K562 (cell line): Measurements from ENCODE around the gene CHTF8. TPM values are rescaled to one million over a fixed set of nuclear protein-coding genes. Genes with fewer than 3 reads are reported as not detected.

Experiments used
- ATAC-seq: fragments of 200-7000 bp; cut with Tn5 transposase; 3 replicates; pipeline ENCODE4 v1.9.1; 2020; ENCODE audit warnings: moderate library complexity
- BruUV-seq: library from RNA; stranded (reverse); fragments of 400-500 nt; replicated peaks from 2 replicates; lab custom pipeline; 2021; lab: Mats Ljungman, UMichigan
- CTCF ChIA-PET: fragments of 300-600 bp; formaldehyde crosslinking; extraction: SDS; loops from one replicate; lab custom pipeline; 2021; ENCODE audit warnings: low intra/inter-chr PET ratio; lab: Yijun Ruan, JAX
- POLR2A ChIA-PET: fragments of 300-600, 350-650 bp; sonication (Branson Sonifier 250); formaldehyde crosslinking; extraction: SDS; loops from one replicate; lab custom pipeline; 2021; ENCODE audit warnings: antibody characterized with exemption, inconsistent platforms; lab: Yijun Ruan, JAX
- DNase-seq, 4 experiments: peaks; one replicate each; pipeline versions ENCODE4 v3.0.0 to v3.0.0-alpha.2; 2011 to 2018; ENCODE audit warnings: low spot score in 3 of 4, mixed read lengths in 3 of 4; ENCODE audit errors: extremely low read depth in 1 of 4
- FAIRE-seq: peaks from 2 replicates; lab custom pipeline; 2011; peaks lifted over from hg19 to GRCh38; lab: Jason Lieb, UNC
- H2AFZ ChIP-seq: 2 replicates; pipeline ENCODE4 v1.6.0; 2011; ENCODE audit warnings: low read depth, low read length, control low read depth, inconsistent platforms
- H3K27ac ChIP-seq: fragments of 200-600 bp; 3 replicates; pipeline ENCODE4 v1.8.0; 2011; ENCODE audit warnings: low read depth, mild to moderate bottlenecking, control low read depth, inconsistent platforms, low read length, moderate library complexity, mixed read lengths; ENCODE audit errors: extremely low read depth
- H3K27me3 ChIP-seq, 2 experiments: fragments of 300-600 bp in 1 of 2; 2 replicates in 1 of 2; 3 replicates in 1 of 2; pipeline versions ENCODE4 v1.6.0 to v1.8.0; 2011; ENCODE audit warnings: inconsistent platforms in 2 of 2, low read length in 2 of 2, mild to moderate bottlenecking in 1 of 2, mixed read lengths in 1 of 2, moderate library complexity in 1 of 2; ENCODE audit not compliant: control insufficient read depth in 2 of 2, insufficient read depth in 2 of 2
- H3K36me3 ChIP-seq: fragments of 300-600 bp; 3 replicates; pipeline ENCODE4 v1.8.0; 2011; ENCODE audit warnings: mild to moderate bottlenecking, low read length, inconsistent platforms; ENCODE audit not compliant: control insufficient read depth, insufficient read depth
- H3K4me1 ChIP-seq, 2 experiments: fragments of 200-600 bp in 1 of 2; replicated peaks in 1 of 2; 2 replicates in 1 of 2; 3 replicates in 1 of 2; pipeline versions ENCODE4 v1.5.1 to v1.8.0; 2011; ENCODE audit warnings: inconsistent platforms in 2 of 2, low read length in 2 of 2, mild to moderate bottlenecking in 1 of 2, mixed read lengths in 1 of 2, moderate library complexity in 1 of 2; ENCODE audit not compliant: control insufficient read depth in 2 of 2, insufficient read depth in 2 of 2
- H3K4me2 ChIP-seq: 2 replicates; pipeline ENCODE4 v1.6.1; 2011; ENCODE audit warnings: low read length, control low read depth, inconsistent platforms, mixed read lengths; ENCODE audit not compliant: insufficient read depth
- H3K4me3 ChIP-seq: fragments of 200-600 bp; sonication (generic), shearing (Covaris generic); 2 replicates; pipeline ENCODE4 v1.5.1; 2016; ENCODE audit warnings: control low read depth, inconsistent platforms
- H3K79me2 ChIP-seq: fragments of 200-600 bp; 3 replicates; pipeline ENCODE4 v1.8.0; 2011; ENCODE audit warnings: low read length, inconsistent platforms; ENCODE audit not compliant: control insufficient read depth, insufficient read depth
- H3K9ac ChIP-seq, 2 experiments: 2 replicates each; pipeline versions ENCODE4 v1.6.0 to v1.6.1; 2011; ENCODE audit warnings: low read depth in 2 of 2, low read length in 2 of 2, control low read depth in 1 of 2, inconsistent platforms in 1 of 2, mild to moderate bottlenecking in 1 of 2, mixed read lengths in 1 of 2; ENCODE audit not compliant: insufficient read depth in 1 of 2
- H3K9me1 ChIP-seq: one replicate; pipeline ENCODE4 v1.6.0; 2011; ENCODE audit warnings: inconsistent platforms, mild to moderate bottlenecking, low read length, moderate library complexity; ENCODE audit not compliant: control insufficient read depth, insufficient read depth
- H3K9me3 ChIP-seq: replicated peaks from 2 replicates; pipeline ENCODE4 v1.5.1; 2011; ENCODE audit warnings: low read depth, low read length, inconsistent platforms; ENCODE audit not compliant: control insufficient read depth, insufficient read depth
- H4K20me1 ChIP-seq: replicated peaks from 2 replicates; pipeline ENCODE4 v1.6.1; 2011; ENCODE audit warnings: low read length, inconsistent platforms, mixed read lengths; ENCODE audit not compliant: control insufficient read depth, insufficient read depth
- CREB1 ChIP-seq, 2 experiments: sonication (generic) in 1 of 2; formaldehyde crosslinking in 1 of 2; IDR thresholded peaks; 2 replicates each; pipeline versions ENCODE4 v1.6.1 to v1.8.0; 2012 to 2022; ENCODE audit warnings: inconsistent platforms in 1 of 2, mild to moderate bottlenecking in 1 of 2, missing genetic modification reagents in 1 of 2, moderate library complexity in 1 of 2
- HDAC2 ChIP-seq: fragments of 450-650 bp; IDR thresholded peaks from 2 replicates; pipeline ENCODE4 v1.6.1; 2016; ENCODE audit warnings: mild to moderate bottlenecking
- JUN ChIP-seq, 2 experiments: sonication (generic) in 1 of 2; formaldehyde crosslinking in 1 of 2; IDR thresholded peaks; 2 replicates each; pipeline versions ENCODE4 v1.6.1 to v1.8.0; 2012 to 2022; ENCODE audit warnings: borderline replicate concordance in 2 of 2, mild to moderate bottlenecking in 2 of 2, improper control_type of control experiment in 1 of 2, low read depth in 1 of 2, low read length in 1 of 2, missing genetic modification reagents in 1 of 2
- MEF2A ChIP-seq: IDR thresholded peaks from 2 replicates; pipeline ENCODE4 v1.6.1; 2011; ENCODE audit warnings: low read depth, mild to moderate bottlenecking, low read length, moderate library complexity; ENCODE audit not compliant: control insufficient read depth
- PBX2 ChIP-seq, 2 experiments: IDR thresholded peaks in 1 of 2; conservative IDR thresholded peaks in 1 of 2; 2 replicates each; pipeline ENCODE4 v1.6.1; 2016; ENCODE audit warnings: low read depth in 2 of 2, mild to moderate bottlenecking in 1 of 2, missing compliant biosample characterization in 1 of 2, missing genetic modification characterization in 1 of 2, moderate library complexity in 1 of 2
- SNAPC5 ChIP-seq: fragments of 250-450 bp; sonication (Bioruptor Pico); IDR thresholded peaks from 2 replicates; pipeline ENCODE4 v1.8.0; 2021; ENCODE audit warnings: moderate library complexity, mild to moderate bottlenecking, inconsistent platforms
- TAF15 ChIP-seq: fragments of 200-400 bp; formaldehyde crosslinking; IDR thresholded peaks from 2 replicates; pipeline ENCODE4 v1.6.1; 2017; ENCODE audit warnings: mild to moderate bottlenecking, low read depth, low read length, moderate library complexity
- TEAD4 ChIP-seq, 2 experiments: sonication (generic) in 1 of 2; formaldehyde crosslinking in 1 of 2; IDR thresholded peaks; 2 replicates each; pipeline versions ENCODE4 v1.6.1 to v1.8.0; 2012 to 2022; ENCODE audit warnings: borderline replicate concordance in 1 of 2, inconsistent platforms in 1 of 2, low read length in 1 of 2, mild to moderate bottlenecking in 1 of 2, missing genetic modification reagents in 1 of 2
- USF2 ChIP-seq: sonication (generic); formaldehyde crosslinking; IDR thresholded peaks from 2 replicates; pipeline ENCODE4 v1.5.0; 2020; ENCODE audit warnings: missing genetic modification reagents
- XRCC3 ChIP-seq: fragments of 450-650 bp; IDR thresholded peaks from 2 replicates; pipeline ENCODE4 v1.6.1; 2017; ENCODE audit warnings: mild to moderate bottlenecking, moderate library complexity
- XRCC5 ChIP-seq: fragments of 200-400 bp; formaldehyde crosslinking; IDR thresholded peaks from 2 replicates; pipeline ENCODE4 v1.6.1; 2017; ENCODE audit warnings: low read depth, mild to moderate bottlenecking, low read length
- ZFPM2 ChIP-seq: fragments of 250-450 bp; sonication (Bioruptor Pico); IDR thresholded peaks from 2 replicates; pipeline ENCODE4 v1.5.1; 2022; ENCODE audit warnings: mild to moderate bottlenecking
- WGBS: fragments of 100-300 bp; shearing (Covaris generic); methylation state at CpG from one replicate; pipeline ENCODE4 v1.1.6; 2016; ENCODE audit warnings: low coverage, mixed read lengths; ENCODE audit not compliant: insufficient coverage; ENCODE audit errors: missing lambda C conversion rate; 5-methylcytosine and 5-hydroxymethylcytosine counted together
- in situ Hi-C: fragments of 300-500 bp; cut with MboI; formaldehyde crosslinking; loops from 4 replicates; pipeline ENCODE4 v1.15.0; 2018; ENCODE audit warnings: inconsistent platforms, mixed read lengths
- intact Hi-C: fragments of 100-400 bp; cut with micrococcal nuclease; formaldehyde crosslinking; loops from 2 replicates; pipeline ENCODE4 v1.14.2; 2022
- polyA plus RNA-seq, 8 experiments: library from polyadenylated mRNA; depleted of rRNA in 4 of 8; stranded (reverse) in 5 of 8; unstranded in 3 of 8; fragments of >200 nt; fragmentation: Nextera tagmentation in 2 of 8; fragmentation: Illumina TruSeq in 1 of 8; extraction: Ambion mirVana in 2 of 8; extraction: Trizol in 1 of 8; gene quantifications; 2 replicates each; pipeline versions ENCODE4 v1.2.1 to v1.2.3, GENCODE V29; 2011 to 2014; ENCODE audit warnings: inconsistent platforms in 1 of 8, missing spikeins in 1 of 8
- total RNA-seq, 7 experiments: library from RNA; depleted of rRNA in 6 of 7; stranded (reverse); fragments of >200 nt in 6 of 7; fragmentation: Illumina TruSeq in 2 of 7; extraction: Trizol in 2 of 7; gene quantifications; 2 replicates each; pipeline versions ENCODE4 v1.2.1 to v1.2.3, GENCODE V29; 2011 to 2021; ENCODE audit warnings: low replicate concordance in 1 of 7

The CHTF8 gene
- total and polyA plus RNA-seq, 9 of the 15 experiments (the other 6 are each of a cell fraction or from before 2014, with no cell fraction given): 20.2 to 199 (median 108) TPM

GRCh38 chr16:69114346-69114975 is 17.9 kb downstream of the CHTF8 start (continued):
- TF ChIP-seq CREB1 (IDR thresholded peaks at IDR 0.05) (no peak), CREB1 (CRISPR knock-in tag; IDR thresholded peaks at IDR 0.05) (no peak)

GRCh38 chr16:69113216-69113615 is 19.2 kb downstream of the CHTF8 start:
- POLR2A ChIA-PET: interaction anchor here (0.6 kb wide), 3 partner anchors 131 to 1709 kb away, joined by 3 to 4 read pairs (median 3); no protein-coding TSS in a partner anchor
- intact Hi-C loops (loop anchor here (10.0 kb wide), 1 partner anchor 588 kb away; no protein-coding TSS in a partner anchor), in situ Hi-C loops (loop anchor here (10.0 kb wide), 2 partner anchors 408 to 588 kb away; no protein-coding TSS in a partner anchor)
- H3K27me3 ChIP-seq: no peaks in the 10 kb centered on the region
- no peak overlapping the region for H2AFZ ChIP-seq
- no peak overlapping the region for H3K4me2 ChIP-seq
- CTCF ChIA-PET: interaction anchor here (0.7 kb wide), 1 partner anchor 211 kb away, joined by 3 read pairs; no protein-coding TSS in a partner anchor
- H3K9ac ChIP-seq: peak overlapping the region in 1 of 2 experiments; percentile 34; a peak in 1 of 4 replicates
- DNase-seq: no peak
- H3K9me1 ChIP-seq: peaks cover 10% of the 10 kb centered on the region
- H3K9me3 ChIP-seq: no peaks in the 10 kb centered on the region
- H3K4me3 ChIP-seq: no peak overlapping the region
- FAIRE-seq: no peak
- no peaks in the 10 kb centered on the region for H3K79me2 ChIP-seq
- 0 out of 2 replicates have a peak, but pooled peaks cover 10% of the 10 kb centered on the region for H4K20me1 ChIP-seq
- peaks cover 7 to 20% of the 10 kb centered on the region in 2 experiments; a peak in 4 of 5 replicates for H3K4me1 ChIP-seq
- 91% methylated on average over 7 of the region's 7 CpGs for WGBS
- no TSS peak for BruUV-seq
- ATAC-seq: no peak; the same call in 2 of the 3 replicates
- peaks cover 30% of the 10 kb centered on the region; the same call in 2 of the 3 replicates for H3K36me3 ChIP-seq
- H3K27ac ChIP-seq: no peak overlapping the region
- TF ChIP-seq USF2 (no peak), TEAD4 (IDR thresholded peaks at IDR 0.05; ENCODE audit: low read length) (no peak), TEAD4 (CRISPR knock-in tag; IDR thresholded peaks at IDR 0.05; ENCODE audit: borderline replicate concordance) (no peak), PBX2 (CRISPR knock-in tag; IDR thresholded peaks at IDR 0.05; ENCODE audit: low read depth) (no peak), PBX2 (tag; conservative IDR thresholded peaks at IDR 0.05; ENCODE audit: low read depth) (no peak), MEF2A (no peak), TAF15 (no peak), XRCC5 (no peak), JUN (IDR thresholded peaks at IDR 0.05; ENCODE audit: borderline replicate concordance, low read depth, low read length) (no peak), JUN (CRISPR knock-in tag; IDR thresholded peaks at IDR 0.05; ENCODE audit: borderline replicate concordance) (no peak), HDAC2 (no peak), XRCC3 (no peak), SNAPC5 (CRISPR knock-in tag) (no peak), ZFPM2 (no peak)
